WTC11 (cell line): ENCODE measurements around the gene SHISA7. TPM values are rescaled to one million over a fixed set of nuclear protein-coding genes. Genes with fewer than 3 reads are reported as not detected.

Experiments used
- ATAC-seq: fragments of 200-7000 bp; cut with Tn5 transposase; 2 replicates; pipeline ENCODE4 v1.10.0; 2021; ENCODE audit warnings: mild to moderate bottlenecking, moderate library complexity
- CTCF ChIA-PET: fragments of 300-600 bp; sonication (Branson Sonifier 250); formaldehyde crosslinking; loops from one replicate; lab custom pipeline; 2021; ENCODE audit warnings: antibody characterized with exemption; lab: Charles Lee
- POLR2A ChIA-PET: fragments of 350-600 bp; sonication (Branson Sonifier 250); formaldehyde crosslinking; loops from one replicate; lab custom pipeline; 2021; ENCODE audit warnings: antibody characterized with exemption; lab: Charles Lee
- DNase-seq: peaks from one replicate; pipeline ENCODE4 v3.0.0; 2021; ENCODE audit warnings: low spot score
- H3K27ac Mint-ChIP-seq: 2 replicates; pipeline ENCODE4 v1.8.0; 2021; ENCODE audit warnings: mixed read lengths
- H3K27me3 Mint-ChIP-seq: 2 replicates; pipeline ENCODE4 v1.8.0; 2021; ENCODE audit warnings: low read depth, mild to moderate bottlenecking, moderate library complexity, mixed read lengths
- H3K36me3 Mint-ChIP-seq: 2 replicates; pipeline ENCODE4 v1.8.0; 2021; ENCODE audit warnings: mixed read lengths
- H3K4me1 Mint-ChIP-seq: 2 replicates; pipeline ENCODE4 v1.8.0; 2022; ENCODE audit warnings: mixed read lengths
- H3K4me3 Mint-ChIP-seq: 2 replicates; pipeline ENCODE4 v1.8.0; 2021; ENCODE audit warnings: mild to moderate bottlenecking, moderate library complexity, mixed read lengths
- H3K9me3 Mint-ChIP-seq: 2 replicates; pipeline ENCODE4 v1.8.0; 2021; ENCODE audit warnings: mixed read lengths
- AFF4 ChIP-seq: sonication (generic); formaldehyde crosslinking; IDR thresholded peaks from 2 replicates; pipeline ENCODE4 v1.8.1; 2023; ENCODE audit warnings: mild to moderate bottlenecking, missing genetic modification reagents, borderline replicate concordance
- CDX4 ChIP-seq: fragments of 250-450 bp; sonication (Bioruptor Pico); IDR thresholded peaks from 2 replicates; pipeline ENCODE4 v1.9.0; 2021; ENCODE audit warnings: moderate library complexity, mild to moderate bottlenecking, inconsistent platforms, borderline replicate concordance
- CREB1 ChIP-seq: sonication (generic); formaldehyde crosslinking; IDR thresholded peaks from 2 replicates; pipeline ENCODE4 v1.8.0; 2023; ENCODE audit warnings: mild to moderate bottlenecking, missing genetic modification reagents
- E2F5 ChIP-seq: sonication (generic); formaldehyde crosslinking; IDR thresholded peaks from 2 replicates; pipeline ENCODE4 v1.8.1; 2022; ENCODE audit warnings: mild to moderate bottlenecking, moderate library complexity, missing genetic modification reagents
- ERG ChIP-seq: fragments of 250-450 bp; sonication (Bioruptor Pico); IDR thresholded peaks from 2 replicates; pipeline ENCODE4 v1.8.0; 2021; ENCODE audit warnings: mild to moderate bottlenecking
- JAZF1 ChIP-seq: fragments of 250-450 bp; sonication (Bioruptor Pico); IDR thresholded peaks from 2 replicates; pipeline ENCODE4 v1.9.0; 2021; ENCODE audit warnings: moderate library complexity, mild to moderate bottlenecking, inconsistent platforms
- NFYB ChIP-seq: sonication (generic); formaldehyde crosslinking; conservative IDR thresholded peaks from 2 replicates; pipeline ENCODE4 v1.8.0; 2022; ENCODE audit warnings: low read depth, missing genetic modification reagents
- NR2C2 ChIP-seq: sonication (generic); formaldehyde crosslinking; IDR thresholded peaks from 2 replicates; pipeline ENCODE4 v1.8.0; 2022; ENCODE audit warnings: mild to moderate bottlenecking, missing genetic modification reagents
- PREB ChIP-seq: sonication (generic); formaldehyde crosslinking; IDR thresholded peaks from 2 replicates; pipeline ENCODE4 v1.8.1; 2022; ENCODE audit warnings: mild to moderate bottlenecking, missing genetic modification reagents, moderate library complexity, borderline replicate concordance
- SMAD3 ChIP-seq: sonication (generic); formaldehyde crosslinking; IDR thresholded peaks from 2 replicates; pipeline ENCODE4 v1.8.0; 2022; ENCODE audit warnings: missing genetic modification reagents, mild to moderate bottlenecking, borderline replicate concordance
- TP53 ChIP-seq: sonication (generic); formaldehyde crosslinking; IDR thresholded peaks from 2 replicates; pipeline ENCODE4 v1.8.1; 2023; ENCODE audit warnings: mild to moderate bottlenecking, missing genetic modification reagents
- ZNF138 ChIP-seq: sonication (generic); formaldehyde crosslinking; conservative IDR thresholded peaks from 2 replicates; pipeline ENCODE4 v1.8.1; 2022; ENCODE audit warnings: mild to moderate bottlenecking, moderate library complexity, missing genetic modification reagents
- ZNF263 ChIP-seq: sonication (generic); formaldehyde crosslinking; IDR thresholded peaks from 2 replicates; pipeline ENCODE4 v1.8.1; 2022; ENCODE audit warnings: low read depth, mild to moderate bottlenecking, moderate library complexity, missing genetic modification reagents
- ZSCAN18 ChIP-seq: fragments of 250-450 bp; sonication (Bioruptor Pico); IDR thresholded peaks from 2 replicates; pipeline ENCODE4 v2.1.2; 2022; ENCODE audit warnings: mild to moderate bottlenecking, moderate library complexity
- total RNA-seq: library from RNA; stranded (reverse); gene quantifications from 3 replicates; pipeline ENCODE4 v1.2.3, GENCODE V29; 2021

Gene SHISA7
- total RNA-seq, 1 experiment from 2014 or later, result 0.79 TPM

GRCh38 chr19:55446060-55446459 lies 3.0 kb upstream of the SHISA7 start (continued):
- TF ChIP-seq NR2C2 (CRISPR knock-in tag), result no peak

GRCh38 chr19:55444646-55445045 lies 1.5 kb upstream of the SHISA7 start:
- Mint-ChIP-seq H3K4me3 (no peak overlapping the region), H3K36me3 (no peaks in the 10 kb centered on the region), H3K27me3 (no peaks in the 10 kb centered on the region; the same call in 1 of the 2 replicates), H3K9me3 (no peaks in the 10 kb centered on the region), H3K4me1 (peaks cover 23% of the 10 kb centered on the region), H3K27ac (no peak overlapping the region)
- TF ChIP-seq CDX4, result no peak
- TF ChIP-seq JAZF1 (CRISPR knock-in tag), result no peak
- no peak for TF ChIP-seq ZNF263 (CRISPR knock-in tag)
- no peak for TF ChIP-seq ERG
- no peak for TF ChIP-seq ZNF138 (CRISPR knock-in tag)
- no peak for TF ChIP-seq PREB (CRISPR knock-in tag)
- no peak for TF ChIP-seq CREB1 (CRISPR knock-in tag)
- TF ChIP-seq TP53, result no peak
- TF ChIP-seq SMAD3, result no peak
- no peak for TF ChIP-seq E2F5 (CRISPR knock-in tag)
- no peak for TF ChIP-seq ZSCAN18
- TF ChIP-seq NFYB (CRISPR knock-in tag), result no peak
- no peak for TF ChIP-seq AFF4 (CRISPR knock-in tag)
- ChIA-PET POLR2A (interaction anchor here (0.7 to 1.3 kb wide), 3 partner anchors 8 to 125 kb away, joined by 3 to 4 read pairs (median 4); partner anchors contain the start of gene UBE2S), CTCF (interaction anchor here (0.7 to 1.5 kb wide), 3 partner anchors 8 to 208 kb away, joined by 3 to 4 read pairs (median 4); no protein-coding TSS in a partner anchor)
- DNase-seq (no peak), ATAC-seq (no peak)
